ENCODE measurements around the gene AP2A2.

The AP2A2 gene

GRCh38 chr11:976431-977160 lies 50.9 kb downstream of the AP2A2 start:
- no peak for DNase-seq

GRCh38 chr11:977830-978720 lies 52.4 kb downstream of the AP2A2 start:
- DNase-seq = no peak

- no peak for DNase-seq
Observed at GRCh38 chr11:978781-979180, 53.1 kb downstream of the AP2A2 start.

GRCh38 chr11:980438-981357 lies 55.0 kb downstream of the AP2A2 start:
- DNase-seq = no peak

GRCh38 chr11:981764-982163 lies 56.1 kb downstream of the AP2A2 start:
- no peak for DNase-seq

GRCh38 chr11:984546-984945 lies 58.9 kb downstream of the AP2A2 start:
- DNase-seq = no peak

- DNase-seq = no peak
Observed at GRCh38 chr11:985406-985805, 59.7 kb downstream of the AP2A2 start.

- DNase-seq = no peak
Observed at GRCh38 chr11:985848-986247, 60.2 kb downstream of the AP2A2 start.

GRCh38 chr11:986270-986951 lies 60.7 kb downstream of the AP2A2 start:
- peak; percentile 83 for DNase-seq

- no peak for DNase-seq
Observed at GRCh38 chr11:986952-987305, 61.3 kb downstream of the AP2A2 start.

- DNase-seq = no peak
Observed at GRCh38 chr11:987671-988070, 62.0 kb downstream of the AP2A2 start.

- no peak for DNase-seq
Observed at GRCh38 chr11:990101-990500, 64.4 kb downstream of the AP2A2 start.

GRCh38 chr11:991034-991433 lies 65.4 kb downstream of the AP2A2 start:
- DNase-seq = no peak

GRCh38 chr11:991711-992307 lies 66.1 kb downstream of the AP2A2 start:
- DNase-seq = no peak

GRCh38 chr11:992577-992976 lies 66.9 kb downstream of the AP2A2 start:
- DNase-seq = no peak

- DNase-seq = no peak
Observed at GRCh38 chr11:993632-994167, 68.0 kb downstream of the AP2A2 start.

GRCh38 chr11:995044-995751 lies 69.5 kb downstream of the AP2A2 start:
- DNase-seq = no peak

- DNase-seq = no peak
Observed at GRCh38 chr11:995752-996420, 70.2 kb downstream of the AP2A2 start.

- no peak for DNase-seq
Observed at GRCh38 chr11:996681-997080, 71.0 kb downstream of the AP2A2 start.

GRCh38 chr11:997907-998306 lies 72.2 kb downstream of the AP2A2 start:
- DNase-seq = no peak

GRCh38 chr11:999009-999408 lies 73.3 kb downstream of the AP2A2 start:
- no peak for DNase-seq
